KBM-7 (cell line): Measurements from ENCODE around the gene KDM5A.
"Not testable (repeated sequence)": the region's sequence is repeated elsewhere in the genome, so short reads cannot be mapped to it uniquely, and the experiment has no call there.

ENCODE experiments used
- DNase-seq: peaks from one replicate; pipeline ENCODE4 v3.0.0-alpha.2; 2015
- in situ Hi-C: fragments of 300-500 bp; cut with MboI; formaldehyde crosslinking; loops from 2 replicates; pipeline ENCODE4 v1.14.3; 2020; ENCODE audit warnings: low sequenced_read_pairs, low pct_unique_long_range_greater_than_20kb, mixed read lengths

The KDM5A gene

DNA sequence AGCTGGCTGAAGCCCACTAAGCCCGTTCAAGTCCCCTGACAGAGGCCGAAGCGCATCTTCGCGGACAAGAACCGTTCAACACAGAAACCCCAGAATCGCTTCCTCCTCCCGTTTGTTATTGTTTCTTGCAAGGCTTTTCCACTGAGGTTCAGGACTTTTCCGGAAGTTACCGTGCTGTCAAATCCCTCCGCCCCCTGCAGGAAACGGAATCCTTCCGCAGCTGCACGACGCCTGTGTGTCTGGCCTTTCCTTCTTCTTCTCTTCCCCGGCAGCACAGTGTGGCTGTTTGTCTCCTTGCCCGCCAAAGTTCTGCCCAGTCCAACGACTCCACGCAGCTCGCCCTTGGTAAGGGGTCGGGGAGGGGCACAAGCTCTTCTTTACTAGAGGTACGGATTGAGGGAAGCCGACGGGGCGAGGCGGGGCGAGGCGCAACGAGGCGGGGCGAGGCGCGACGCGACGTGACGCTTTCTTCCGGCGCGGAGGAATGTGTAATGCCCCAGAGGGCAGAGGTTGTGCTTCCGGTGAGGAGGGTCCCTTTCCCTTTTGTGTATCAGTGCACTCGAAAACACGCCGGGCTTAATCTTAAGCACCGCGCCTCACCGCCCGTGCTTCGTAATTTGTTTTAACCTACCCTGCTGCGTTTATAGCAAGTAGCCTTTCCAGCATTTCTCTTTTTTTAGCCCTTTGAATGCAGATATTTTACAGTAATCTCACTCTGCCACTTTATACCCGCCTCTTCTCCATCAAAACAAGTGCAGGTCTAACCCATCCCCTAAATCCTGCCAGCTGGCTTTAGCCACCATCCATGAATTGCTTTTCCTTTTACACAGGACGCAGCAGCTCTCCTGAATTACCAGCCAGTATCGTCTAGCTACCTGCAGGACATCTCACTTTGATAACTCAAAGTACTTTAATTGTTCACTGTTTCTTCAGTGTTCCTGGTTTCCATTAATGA is at the start of gene KDM5A:
Gene KDM5A, minus strand, starts transcription at position 179 of the 955 bp plus-strand sequence. CDS start 229 bp downstream, outside the sequence.
- in situ Hi-C loops: no loop called here
- DNase-seq: peak; percentile 96

DNA sequence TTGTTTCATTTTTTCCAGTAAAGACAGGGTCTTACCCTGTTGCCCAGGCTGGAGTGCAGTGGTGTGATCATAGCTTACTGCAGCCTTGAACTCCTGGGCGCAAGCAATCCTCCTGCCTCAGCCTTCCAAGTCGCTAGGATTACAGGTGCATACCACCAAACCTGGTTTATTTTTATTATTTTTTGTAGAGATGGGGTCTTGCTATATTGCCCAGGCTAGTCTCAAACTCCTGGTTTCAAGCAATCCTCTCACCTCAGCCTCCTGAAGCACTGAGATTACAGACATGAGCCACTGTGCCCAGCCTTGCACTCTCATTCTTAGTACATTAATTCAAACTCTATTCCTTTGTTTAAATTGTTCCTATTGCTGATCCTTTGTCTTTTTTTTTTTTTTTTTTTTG is 46.6 kb upstream of the KDM5A start:
- in situ Hi-C loops, DNase-seq: not testable (repeated sequence)

DNA sequence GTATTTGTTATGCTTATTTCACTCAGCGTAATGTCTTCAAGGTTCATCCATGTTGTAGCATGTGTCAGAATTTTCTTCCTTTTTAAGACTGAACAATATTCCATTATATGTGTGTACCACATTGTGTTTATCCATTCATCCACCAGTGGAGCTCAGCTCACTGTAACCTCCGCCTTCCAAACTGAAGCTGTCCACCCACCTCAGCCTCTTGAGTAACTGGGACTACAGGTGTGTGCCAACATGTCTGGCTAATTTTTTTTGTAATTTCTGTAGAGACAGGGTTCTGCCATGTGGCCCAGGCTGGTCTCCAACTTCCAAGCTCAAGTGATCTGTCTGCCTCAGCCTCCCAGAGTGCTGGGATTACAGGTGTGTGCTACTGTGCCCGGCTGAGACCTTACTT is 33.4 kb upstream of the KDM5A start:
- DNase-seq: no peak
- in situ Hi-C loops: no loop called here

DNA sequence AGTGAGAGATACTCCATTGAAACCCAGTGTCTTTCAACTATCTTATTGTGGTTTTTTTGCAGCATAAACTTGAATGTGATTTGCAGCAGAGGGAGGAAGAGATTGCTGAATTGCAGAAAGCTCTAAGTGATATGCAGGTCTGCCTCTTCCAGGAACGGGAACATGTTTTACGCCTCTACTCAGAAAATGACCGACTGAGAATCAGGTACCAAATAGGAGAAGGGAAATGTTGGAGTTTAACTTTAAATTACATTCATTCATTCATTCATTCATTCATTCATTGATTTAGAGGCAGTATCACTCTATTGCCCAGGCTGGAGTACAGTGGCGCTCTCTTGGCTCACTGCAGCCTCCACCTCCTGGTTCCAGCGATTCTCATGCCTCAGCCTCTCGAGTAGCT is 29.3 kb upstream of the KDM5A start:
- DNase-seq: no peak
- in situ Hi-C loops: no loop called here

DNA sequence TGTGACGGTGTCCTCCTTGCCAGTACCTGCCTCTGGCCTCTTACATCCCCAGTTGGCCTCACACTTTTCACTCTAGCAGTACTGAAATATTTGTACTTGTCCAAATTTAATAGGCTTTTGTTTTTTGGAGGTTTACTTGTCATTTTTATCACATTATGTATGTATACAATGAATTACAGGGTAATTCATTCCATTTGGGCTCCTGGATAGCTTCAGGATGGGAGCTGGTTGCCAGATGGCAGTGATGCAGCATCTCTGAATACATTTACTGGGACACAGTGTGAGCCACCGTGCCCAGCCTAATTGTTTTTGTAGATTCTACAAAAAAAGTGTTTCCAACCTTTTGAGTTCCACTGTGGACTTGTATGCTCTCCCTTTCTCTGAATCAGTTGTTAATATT is 25.7 kb upstream of the KDM5A start:
- in situ Hi-C loops: no loop called here
- DNase-seq: no peak

DNA sequence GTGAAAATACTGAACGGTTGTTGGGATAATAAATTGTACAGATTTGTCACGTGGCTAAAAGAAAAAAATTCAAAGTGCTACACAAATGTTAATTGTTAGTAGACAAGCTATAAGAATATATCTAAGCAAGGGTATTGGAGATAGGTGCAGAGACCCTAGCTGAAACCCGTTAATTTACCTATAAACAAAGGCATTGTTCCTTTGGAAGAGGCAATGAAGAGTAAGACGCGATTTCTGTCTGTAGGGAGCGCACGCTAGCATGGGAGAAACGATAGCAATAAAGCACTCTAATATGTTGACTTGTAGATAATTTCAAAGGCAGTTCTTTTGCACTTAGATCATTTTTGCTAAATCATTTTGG is 12.9 kb upstream of the KDM5A start:
- DNase-seq: peak; percentile 58
- in situ Hi-C loops: no loop called here

DNA sequence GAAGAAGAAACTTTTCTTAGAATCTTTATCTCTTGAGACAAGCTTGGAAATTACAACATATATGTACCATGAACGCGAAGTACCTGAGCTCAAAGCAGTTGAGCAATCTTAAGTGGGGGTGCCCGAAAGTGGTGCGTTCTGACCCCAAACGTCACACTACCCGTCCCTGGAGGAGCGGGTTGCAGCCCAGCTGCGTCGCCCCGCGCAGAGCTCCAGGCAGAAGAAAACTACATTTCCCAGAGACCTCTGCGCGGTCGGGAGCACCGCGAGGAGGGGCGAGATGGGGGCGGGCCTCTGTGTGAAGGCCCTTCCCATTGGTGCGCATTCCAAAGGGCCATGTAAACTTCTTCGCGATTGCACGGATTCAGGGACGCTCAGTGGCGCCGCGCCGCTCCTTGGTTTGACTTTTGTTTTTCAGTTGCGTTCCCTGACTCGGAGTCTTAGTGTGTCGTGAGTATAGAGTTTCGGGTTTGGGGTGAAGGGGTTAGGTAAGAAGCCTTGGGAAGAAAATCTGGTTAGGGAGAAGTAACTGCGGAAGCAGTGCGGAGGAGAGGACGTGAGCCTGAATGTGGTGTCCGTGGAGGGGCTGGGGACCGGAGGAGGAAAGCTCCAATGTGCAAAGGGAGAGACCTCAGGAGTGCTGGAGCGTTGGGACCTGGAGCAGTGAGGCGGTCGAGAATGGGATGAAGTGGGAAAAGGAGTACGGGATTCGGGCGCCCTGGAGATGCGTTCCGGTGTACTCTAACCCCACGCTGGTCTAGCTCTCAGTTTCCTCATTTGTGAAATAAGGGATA is 12.3 kb upstream of the KDM5A start, which contains the start of gene CCDC77:
Gene CCDC77, plus strand, starts transcription at position 410 of the 794 bp plus-strand sequence. CDS start 7,740 bp downstream, outside the sequence.
- in situ Hi-C loops: no loop called here
- peak; percentile 97 for DNase-seq

DNA sequence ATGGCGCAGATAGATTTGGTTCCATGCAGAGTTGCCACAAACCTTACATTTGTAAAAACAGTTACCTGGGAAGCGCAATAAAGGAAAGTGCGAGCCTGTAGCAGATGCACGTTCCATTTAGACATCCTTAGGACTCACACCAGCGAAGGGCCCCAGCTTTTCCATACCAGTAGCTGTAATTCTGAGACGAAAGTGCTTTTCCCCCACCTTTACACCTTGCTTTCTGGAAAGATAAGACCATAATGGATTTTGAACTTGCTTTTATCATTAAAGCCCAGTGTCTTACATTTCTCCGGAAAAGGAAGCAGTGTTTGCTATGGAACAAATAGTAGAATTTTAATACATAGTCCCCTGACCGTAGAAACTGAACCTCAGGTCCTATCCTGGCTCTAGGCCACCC is 11.7 kb upstream of the KDM5A start:
- no peak for DNase-seq
- in situ Hi-C loops: no loop called here

DNA sequence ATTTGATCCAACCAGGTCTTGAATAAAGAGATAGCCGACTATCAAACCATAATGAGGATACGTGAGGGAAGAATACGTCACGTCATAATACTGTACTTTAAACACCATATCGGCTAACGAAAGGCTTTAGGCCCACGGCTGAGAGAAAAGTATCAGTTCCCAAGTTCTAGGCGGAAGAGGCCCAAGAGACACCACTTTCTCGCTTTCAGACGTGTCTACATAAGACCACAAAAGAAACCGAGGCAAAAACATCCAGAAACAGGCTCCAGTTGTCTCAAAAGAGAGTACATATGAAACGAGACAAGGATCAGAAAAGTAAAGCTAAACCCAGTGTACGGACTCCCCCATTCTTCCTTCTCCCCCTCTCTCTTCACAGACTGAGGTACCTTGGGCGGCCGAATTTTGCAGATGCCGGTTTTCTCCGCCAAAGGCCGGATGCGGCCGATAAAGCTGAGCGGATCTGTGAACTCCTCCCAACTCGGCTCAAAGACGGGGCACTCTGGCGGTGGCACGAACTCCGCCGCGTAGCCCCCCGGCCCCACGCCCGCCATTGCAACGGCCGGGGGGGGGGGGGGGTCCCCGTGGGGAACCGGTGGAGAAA is 479 bp downstream of the KDM5A start:
- no peak for DNase-seq
- in situ Hi-C loops: no loop called here

DNA sequence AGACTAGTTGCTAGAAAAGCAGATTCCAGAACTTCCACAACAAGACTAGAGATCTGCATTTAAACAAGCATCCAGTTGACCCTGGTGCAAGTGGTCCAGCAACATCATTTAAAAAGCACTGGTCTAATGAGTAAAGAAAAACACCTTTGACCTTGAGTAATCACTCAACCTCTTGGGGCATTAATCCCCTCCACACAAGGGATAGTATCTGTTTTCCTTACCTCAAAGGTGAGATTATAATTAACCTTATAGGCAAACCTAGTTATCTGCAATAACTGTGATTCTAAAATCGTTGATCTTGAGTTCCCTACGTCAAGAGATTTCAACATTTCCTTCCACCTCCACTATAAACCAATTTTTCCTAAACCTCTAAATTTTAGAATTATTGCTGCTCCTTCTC is 1.1 kb downstream of the KDM5A start:
- DNase-seq: no peak
- in situ Hi-C loops: no loop called here

DNA sequence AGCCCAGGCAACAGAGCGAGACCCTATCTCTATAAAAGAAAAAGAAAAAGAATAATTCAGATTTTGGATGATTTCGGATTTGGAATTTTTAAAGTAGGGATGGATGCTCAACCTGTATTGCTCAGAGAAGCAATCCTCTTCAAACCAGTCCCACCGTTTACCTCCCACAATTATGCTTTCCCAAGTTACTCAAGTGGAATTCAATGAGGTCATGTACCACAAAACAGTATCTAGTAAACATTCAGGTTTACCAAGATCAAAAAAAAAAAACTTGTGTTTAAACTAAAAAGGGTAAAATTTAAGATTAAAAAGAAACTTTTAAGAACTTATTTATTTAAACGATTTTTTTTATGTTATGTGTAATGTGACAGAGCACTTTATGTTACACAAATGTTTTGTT is 2.5 kb downstream of the KDM5A start:
- in situ Hi-C loops: no loop called here
- DNase-seq: no peak

DNA sequence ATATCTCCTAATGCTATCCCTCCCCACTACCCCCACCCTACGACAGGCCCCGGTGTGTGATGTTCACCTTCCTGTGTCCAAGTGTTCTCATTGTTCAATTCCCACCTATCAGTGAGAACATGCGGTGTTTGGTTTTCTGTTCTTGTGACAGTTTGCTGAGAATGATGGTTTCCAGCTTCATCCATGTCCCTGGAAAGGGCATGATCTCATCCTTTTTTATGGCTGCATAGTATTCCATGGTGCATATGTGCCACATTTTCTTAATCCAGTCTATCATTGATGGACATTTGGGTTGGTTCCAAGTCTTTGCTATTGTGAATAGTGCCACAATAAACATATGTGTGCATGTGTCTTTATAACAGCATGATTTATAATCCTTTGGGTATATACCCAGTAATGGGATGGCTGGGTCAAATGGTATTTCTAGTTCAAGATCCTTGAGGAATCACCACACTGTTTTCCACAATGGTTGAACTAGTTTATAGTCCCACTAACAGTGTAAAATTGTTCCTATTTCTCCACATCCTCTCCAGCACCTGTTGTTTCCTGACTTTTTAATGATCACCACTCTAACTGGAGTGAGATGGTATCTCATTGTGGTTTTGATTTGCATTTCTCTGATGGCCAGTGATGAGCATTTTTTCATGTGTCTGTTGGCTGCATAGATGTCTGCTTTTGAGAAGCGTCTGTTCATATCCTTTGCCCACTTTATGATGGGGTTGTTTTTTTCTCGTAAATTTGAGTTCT is 18.2 kb downstream of the KDM5A start:
- in situ Hi-C loops, DNase-seq: not testable (repeated sequence)

DNA sequence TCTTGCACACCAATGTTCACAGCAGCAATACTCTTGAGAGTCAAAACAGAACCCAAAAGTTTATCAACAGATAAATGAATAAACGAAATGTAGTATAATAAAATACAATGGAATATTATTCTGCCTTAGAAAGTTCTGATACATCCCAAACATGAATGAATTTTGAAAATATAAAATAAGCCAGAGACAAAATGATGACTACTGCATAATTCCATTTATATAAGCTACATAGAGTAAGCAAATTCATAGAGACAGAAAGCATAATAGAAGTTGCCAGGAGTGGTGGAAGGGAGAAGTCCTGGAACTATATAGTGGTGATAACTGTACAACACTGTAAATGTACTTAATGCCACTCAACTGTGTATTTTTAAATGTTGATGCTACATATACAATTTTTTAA is 21.1 kb downstream of the KDM5A start:
- in situ Hi-C loops: no loop called here

DNA sequence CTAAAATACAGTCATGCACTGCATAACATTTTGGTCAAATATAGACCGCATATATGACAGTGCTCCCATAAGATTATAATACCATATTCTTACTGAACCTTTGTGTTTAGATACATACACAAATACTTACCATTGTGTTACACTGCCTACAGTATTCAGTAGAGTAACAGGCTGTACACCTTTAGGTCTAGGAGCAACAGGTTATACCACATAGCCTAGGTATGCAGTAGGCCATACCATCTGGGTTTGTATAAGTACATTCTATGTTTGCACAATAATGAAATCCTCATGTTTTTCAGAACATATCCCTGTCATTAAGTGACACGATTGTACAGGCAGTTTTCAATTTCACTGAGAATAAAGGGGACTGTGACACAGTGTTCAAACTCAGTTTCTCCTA is 22.3 kb downstream of the KDM5A start:
- in situ Hi-C loops: no loop called here
- no peak for DNase-seq

More for the DNA sequence above, 21.1 kb downstream of the KDM5A start:
- no peak for DNase-seq

DNA sequence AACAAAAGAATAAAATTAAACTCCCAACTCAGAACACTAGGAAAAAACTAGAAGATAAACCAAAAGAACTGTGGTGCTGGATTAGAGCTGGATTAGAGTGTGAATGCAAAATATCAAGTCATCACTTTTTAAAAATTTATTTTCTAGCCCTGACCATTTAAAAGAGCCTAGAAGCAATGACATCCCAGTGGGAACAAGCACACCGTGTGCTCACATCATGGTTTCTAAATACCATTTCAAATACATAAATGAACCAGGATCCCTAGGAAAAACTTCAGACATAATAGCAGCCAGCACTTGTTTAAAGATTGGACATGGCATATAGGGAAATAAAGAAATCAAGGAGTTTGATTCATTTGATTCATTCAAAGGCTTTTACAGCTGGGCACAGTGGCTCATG is 30.0 kb downstream of the KDM5A start:
- no peak for DNase-seq
- in situ Hi-C loops: no loop called here

DNA sequence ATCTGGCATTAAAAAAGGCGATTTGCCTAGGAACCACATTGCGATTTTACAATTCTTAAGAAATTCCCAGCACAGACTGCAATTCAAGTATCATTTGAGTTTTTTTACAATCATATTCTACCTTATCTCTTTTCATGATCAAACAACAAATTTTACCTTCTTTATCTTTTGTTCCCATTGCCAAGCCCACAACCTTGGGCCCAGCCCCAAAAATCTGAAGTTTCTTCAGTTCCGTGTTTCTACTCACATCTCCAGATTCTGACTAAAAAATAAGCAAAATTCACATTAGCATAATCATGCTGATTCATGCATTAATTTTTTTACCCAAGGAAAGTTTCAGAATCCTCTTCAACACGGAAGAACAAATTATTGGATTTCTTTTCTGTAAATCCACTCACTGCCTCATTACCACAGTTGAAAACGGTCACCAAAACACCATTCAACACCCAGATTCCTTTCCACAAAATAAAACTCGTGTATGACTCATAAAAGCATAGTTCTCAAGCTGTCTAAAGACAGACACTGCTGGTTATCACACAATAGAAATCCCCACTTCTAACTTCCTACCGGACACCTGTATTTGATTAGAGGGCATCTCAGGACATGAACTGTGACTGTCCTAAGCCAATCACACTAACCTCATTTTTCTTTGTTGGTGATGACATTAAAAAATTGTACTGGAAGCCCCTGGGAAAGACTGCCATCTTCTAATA is 32.7 kb downstream of the KDM5A start:
- in situ Hi-C loops: no loop called here
- DNase-seq: no peak

DNA sequence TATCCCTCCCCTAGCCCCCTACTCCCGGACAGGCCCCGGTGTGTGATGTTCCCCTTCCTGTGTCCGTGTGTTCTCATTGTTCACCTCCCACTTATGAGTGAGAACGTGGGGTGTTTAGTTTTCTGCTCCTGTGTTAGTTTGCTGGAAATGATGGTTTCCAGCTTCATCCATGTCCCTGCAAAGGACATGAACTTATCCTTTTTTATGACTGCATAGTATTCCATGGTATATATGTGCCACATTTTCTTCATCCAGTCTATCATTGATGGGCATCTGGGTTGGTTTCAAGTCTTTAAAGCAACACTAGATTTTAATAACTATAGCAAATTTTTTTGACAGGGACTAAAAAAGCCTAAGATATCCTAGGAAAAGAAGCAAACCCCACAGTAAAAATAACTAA is 37.9 kb downstream of the KDM5A start:
- in situ Hi-C loops, DNase-seq: not testable (repeated sequence)

DNA sequence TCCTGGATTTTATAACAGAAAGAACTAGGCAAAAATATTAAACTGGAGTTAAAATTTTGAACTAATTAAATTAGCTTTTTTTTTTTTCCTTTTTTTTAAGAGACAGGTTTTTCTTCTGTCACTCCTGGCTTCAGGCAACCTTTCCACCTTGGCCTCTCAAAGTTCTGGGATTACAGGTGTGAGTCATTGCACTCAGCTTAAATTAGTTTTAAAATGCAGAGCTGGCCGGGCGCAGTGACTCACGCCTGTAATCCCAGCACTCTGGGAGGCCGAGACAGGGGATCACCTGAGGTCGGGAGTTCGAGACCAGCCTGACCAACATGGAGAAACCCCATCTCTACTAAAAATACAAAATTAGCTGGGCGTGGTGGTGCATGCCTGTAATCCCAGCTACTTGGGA is 39.5 kb downstream of the KDM5A start:
- DNase-seq, in situ Hi-C loops: not testable (repeated sequence)
